IPS DF 4.7 (cell line): ENCODE data around the gene RELCH.
"Not testable (repeated sequence)": the region's sequence is repeated elsewhere in the genome, so short reads cannot be mapped to it uniquely, and the experiment has no call there.

ENCODE experiments used
- DNase-seq: peaks from one replicate; pipeline ENCODE4 v3.0.0-alpha.2; 2013; ENCODE audit warnings: low spot score; ENCODE audit errors: extremely low read depth

Gene RELCH

GRCh38 chr18:62186774-62187542, at the start of gene RELCH, which contains the start of gene PIGN:
TSS of gene RELCH (plus strand) at chr18:62187255. CDS start at chr18:62187506, 251 bp downstream.
TSS of gene PIGN (minus strand) at chr18:62187056. CDS start at chr18:62161353, 25,703 bp downstream.
- peak; percentile 95 for DNase-seq

GRCh38 chr18:62138461-62139235, 48.4 kb upstream of the RELCH start:
- DNase-seq: no peak

- no peak for DNase-seq
These were observed 46.8 kb upstream of the RELCH start for GRCh38 chr18:62140259-62140658.

GRCh38 chr18:62144338-62144737, 42.7 kb upstream of the RELCH start:
- no peak for DNase-seq

- DNase-seq: no peak
These were observed 35.8 kb upstream of the RELCH start for GRCh38 chr18:62151068-62151771.

- no peak for DNase-seq
These were observed 34.2 kb upstream of the RELCH start for GRCh38 chr18:62152844-62153243.

- DNase-seq: no peak
These were observed 29.2 kb upstream of the RELCH start for GRCh38 chr18:62157843-62158242.

GRCh38 chr18:62164310-62164709, 22.7 kb upstream of the RELCH start:
- DNase-seq: no peak

GRCh38 chr18:62164855-62165487, 22.1 kb upstream of the RELCH start:
- DNase-seq: no peak

- DNase-seq: no peak
These were observed 21.5 kb upstream of the RELCH start for GRCh38 chr18:62165583-62165982.

- DNase-seq: not testable (repeated sequence)
These were observed 20.5 kb upstream of the RELCH start for GRCh38 chr18:62166524-62166923.

- DNase-seq: no peak
These were observed 16.2 kb upstream of the RELCH start for GRCh38 chr18:62170857-62171256.

GRCh38 chr18:62172298-62172697, 14.8 kb upstream of the RELCH start:
- no peak for DNase-seq

GRCh38 chr18:62175521-62175920, 11.5 kb upstream of the RELCH start:
- no peak for DNase-seq

- no peak for DNase-seq
These were observed 9.8 kb upstream of the RELCH start for GRCh38 chr18:62177271-62177670.

- no peak for DNase-seq
These were observed 7.8 kb upstream of the RELCH start for GRCh38 chr18:62179213-62179612.

- DNase-seq: no peak
These were observed 4.8 kb upstream of the RELCH start for GRCh38 chr18:62182220-62182619.

GRCh38 chr18:62183578-62184195, 3.4 kb upstream of the RELCH start:
- DNase-seq: no peak

- DNase-seq: no peak
These were observed 619 bp upstream of the RELCH start for GRCh38 chr18:62186499-62186773.

- no peak for DNase-seq
These were observed 772 bp downstream of the RELCH start for GRCh38 chr18:62187543-62188510.
